Fibroblast of skin of right quadriceps (primary cell): ENCODE measurements around the gene THUMPD2.

ENCODE experiments used
- DNase-seq: peaks from one replicate; pipeline ENCODE4 v3.0.0-alpha.2; 2013

Gene THUMPD2

DNA sequence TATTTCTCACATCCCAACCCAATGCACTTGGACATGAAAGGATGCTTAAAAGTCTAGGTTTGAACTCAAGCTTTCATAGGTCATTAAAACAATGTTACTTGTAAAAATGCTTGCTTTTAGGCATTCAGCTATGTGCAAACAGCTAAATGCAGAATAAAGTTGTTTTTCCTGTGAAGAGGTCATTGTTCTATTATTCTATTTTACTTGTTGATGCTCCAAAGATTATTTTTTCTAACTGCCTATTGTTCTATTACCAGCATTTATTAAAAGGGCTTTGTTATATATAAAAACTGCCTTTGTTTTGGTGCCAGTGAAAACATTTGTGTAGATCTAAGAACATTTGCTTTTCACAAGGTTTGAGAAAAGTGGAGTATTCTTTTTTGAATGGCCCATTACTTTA lies 64.0 kb downstream of the THUMPD2 start:
- no peak for DNase-seq

DNA sequence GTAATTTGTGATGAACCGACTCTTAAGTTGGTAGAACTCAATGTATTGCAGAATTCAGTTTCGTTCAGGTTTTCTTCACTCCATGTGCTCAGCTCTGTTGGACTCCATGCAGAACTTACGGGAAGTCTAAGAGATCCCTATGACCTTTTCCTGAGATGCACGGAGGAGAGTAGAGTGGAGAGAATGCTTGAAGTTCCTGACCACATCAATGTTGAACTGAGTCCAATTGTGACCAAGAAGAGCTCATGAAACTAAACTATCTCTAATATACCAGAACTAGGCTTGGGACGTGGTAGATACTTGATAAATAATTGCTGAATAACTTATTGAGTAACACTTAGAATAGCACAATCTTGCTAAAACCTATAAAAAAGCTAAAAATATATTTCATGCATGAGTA lies 66.1 kb downstream of the THUMPD2 start:
- no peak for DNase-seq

DNA sequence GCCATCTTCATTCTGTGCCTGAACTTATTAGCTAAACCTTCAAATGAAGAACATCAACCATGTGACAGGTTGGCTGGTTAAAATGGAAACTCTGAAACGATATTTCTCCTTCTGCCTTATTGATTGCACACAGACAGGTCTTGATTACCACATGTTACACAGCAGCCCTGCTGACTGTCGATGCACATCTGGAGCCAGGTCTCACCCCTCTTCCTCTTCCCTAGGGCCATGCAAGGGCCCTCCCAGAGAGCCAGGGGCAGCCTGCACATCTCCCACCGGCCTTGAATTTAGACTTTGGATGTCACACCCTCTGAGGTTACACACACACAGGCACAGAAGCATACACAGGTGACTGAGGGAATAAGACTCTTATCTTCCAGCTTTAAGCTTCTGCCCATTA lies 68.3 kb downstream of the THUMPD2 start:
- no peak for DNase-seq

DNA sequence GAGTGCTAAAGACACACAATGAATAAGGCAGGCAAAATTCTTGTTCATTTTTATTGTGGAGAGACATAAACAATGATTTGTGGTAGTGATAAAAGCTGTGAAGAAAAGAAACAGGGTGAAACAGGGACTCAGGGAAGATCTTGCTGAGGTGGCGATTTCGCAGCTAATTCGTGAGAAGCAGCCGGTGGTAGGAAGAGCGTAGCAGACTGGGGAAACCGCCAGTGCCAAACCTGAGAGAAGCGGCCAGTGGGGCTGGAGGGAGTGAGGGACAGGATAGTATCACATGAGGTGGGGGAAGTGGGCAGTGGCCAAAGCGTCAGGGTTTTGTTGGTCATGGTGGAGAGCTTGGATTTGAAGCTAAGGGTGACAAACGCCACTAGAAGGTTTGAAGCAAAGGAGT lies 71.1 kb downstream of the THUMPD2 start:
- no peak for DNase-seq

DNA sequence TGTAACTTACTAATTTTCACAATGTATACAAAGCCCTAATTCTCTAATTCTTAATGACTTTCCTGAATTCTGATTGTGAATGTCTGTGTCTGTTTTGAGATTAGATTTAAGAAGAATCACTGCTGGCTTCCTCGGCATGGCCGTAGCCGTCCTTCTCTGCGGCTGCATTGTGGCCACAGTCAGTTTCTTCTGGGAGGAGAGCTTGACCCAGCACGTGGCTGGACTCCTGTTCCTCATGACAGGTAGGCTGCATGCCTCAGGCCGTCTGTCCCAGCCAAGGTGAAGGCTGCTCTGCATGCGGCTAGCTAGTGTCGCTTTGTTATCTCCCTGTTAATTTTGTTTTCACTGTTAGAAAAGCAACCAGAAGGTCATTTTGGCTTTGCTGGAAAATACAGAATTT lies 72.1 kb downstream of the THUMPD2 start:
- no peak for DNase-seq

DNA sequence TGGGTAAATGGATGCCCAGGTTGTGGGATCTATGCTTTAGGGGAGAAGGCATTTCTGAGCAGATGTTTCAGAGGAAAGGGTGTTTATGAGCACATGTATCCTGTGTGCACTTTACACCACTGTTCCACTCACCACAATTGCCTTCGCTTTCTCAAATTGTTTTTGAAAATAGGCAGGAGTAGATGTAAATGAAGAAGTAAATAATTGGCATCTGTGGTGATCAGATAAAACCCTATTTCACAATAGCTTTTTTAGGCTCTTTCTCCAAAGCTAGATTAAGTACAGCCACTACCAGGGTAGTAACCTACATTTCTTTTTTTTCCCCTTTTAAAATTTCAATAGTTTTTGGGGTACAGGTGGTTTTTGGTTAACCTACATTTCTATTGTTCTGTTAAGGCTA lies 72.7 kb downstream of the THUMPD2 start:
- DNase-seq = no peak

DNA sequence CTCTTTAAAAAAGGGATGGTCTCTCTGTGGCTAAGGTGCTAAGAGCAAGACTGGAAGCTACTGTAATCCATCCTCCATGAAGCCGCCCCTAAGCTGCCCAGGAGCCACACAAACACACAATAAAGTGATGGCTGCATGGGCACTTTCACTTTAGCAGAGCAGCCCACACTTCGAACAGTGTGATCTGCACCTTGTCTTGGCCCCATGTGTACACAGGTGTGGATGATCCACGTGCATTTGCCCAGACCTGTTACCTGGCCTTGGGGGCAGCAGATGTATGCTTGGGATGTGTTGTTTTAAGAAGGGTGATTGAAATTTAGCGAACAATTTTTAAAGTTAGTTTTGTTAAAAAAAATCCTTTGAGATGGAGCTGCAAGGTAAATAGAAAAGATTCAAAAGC lies 73.4 kb downstream of the THUMPD2 start:
- no peak for DNase-seq

DNA sequence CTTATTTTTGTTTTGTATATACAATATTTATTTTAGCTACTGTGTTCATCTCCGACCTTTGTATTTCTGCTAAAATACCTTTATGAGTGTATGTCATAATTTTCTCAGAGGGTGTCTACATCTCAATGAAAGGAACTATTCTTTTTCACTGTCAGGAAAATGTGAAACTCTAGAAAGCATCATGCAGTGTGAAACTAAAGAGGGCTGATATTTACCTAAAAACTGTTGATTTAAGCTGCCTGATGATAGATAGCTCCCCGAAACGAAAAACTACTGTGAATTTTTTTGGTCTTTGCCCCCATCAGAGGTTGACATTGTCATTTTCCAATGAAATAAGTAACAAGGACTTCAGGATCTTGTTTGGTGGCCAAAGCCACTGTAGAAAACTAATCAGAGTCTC lies 74.5 kb downstream of the THUMPD2 start:
- DNase-seq = no peak

DNA sequence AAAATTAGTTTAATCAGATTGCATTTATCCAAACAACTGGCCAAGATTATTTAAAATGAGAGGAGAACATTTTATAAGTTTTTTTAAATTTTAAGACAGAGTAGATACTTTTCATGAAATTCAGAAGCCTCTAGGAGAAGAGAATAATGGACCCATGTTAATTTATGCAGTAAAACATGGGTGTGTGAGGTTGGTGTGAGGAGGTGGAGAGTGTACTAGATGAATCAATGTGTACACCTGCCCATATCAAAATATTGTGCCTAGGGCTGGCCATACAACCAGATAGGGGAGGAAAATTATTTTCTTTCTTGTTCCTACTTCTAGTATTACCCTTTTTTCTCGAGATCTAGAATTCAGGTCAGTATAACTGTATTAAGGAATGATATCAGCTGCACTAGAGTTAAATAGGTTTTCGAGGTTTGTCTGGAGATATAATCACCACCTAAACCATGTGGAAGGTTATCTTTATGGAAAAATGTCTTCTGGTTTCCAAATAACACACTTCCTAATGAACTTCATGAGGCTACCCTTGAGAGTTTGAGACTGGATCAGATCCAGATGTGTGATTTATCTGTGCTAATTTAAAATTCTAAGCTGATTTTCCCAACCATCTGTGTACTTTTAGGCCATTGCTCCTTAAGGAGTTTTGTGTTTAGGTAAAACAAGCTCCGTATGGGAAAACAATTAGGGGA lies 75.7 kb downstream of the THUMPD2 start:
- no peak for DNase-seq

DNA sequence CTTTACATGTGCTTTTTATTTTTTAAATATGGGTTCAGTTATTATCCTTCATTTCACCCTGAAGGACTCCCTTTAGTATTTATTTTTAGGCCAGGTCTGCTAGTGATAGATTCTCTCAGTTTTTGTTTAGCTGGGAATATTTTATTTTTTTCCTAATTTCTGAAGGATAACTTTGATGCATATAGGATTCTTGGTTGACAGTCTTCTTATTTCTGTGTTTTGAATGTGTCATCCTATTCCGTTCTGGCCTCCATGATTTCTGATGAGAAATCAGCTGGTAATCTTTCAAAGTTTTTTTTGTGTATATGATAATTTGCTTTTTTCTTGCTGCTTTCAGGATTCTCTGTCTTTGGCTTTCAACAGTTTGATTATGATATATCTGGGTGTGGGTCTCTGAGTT lies 77.9 kb downstream of the THUMPD2 start:
- no peak for DNase-seq

DNA sequence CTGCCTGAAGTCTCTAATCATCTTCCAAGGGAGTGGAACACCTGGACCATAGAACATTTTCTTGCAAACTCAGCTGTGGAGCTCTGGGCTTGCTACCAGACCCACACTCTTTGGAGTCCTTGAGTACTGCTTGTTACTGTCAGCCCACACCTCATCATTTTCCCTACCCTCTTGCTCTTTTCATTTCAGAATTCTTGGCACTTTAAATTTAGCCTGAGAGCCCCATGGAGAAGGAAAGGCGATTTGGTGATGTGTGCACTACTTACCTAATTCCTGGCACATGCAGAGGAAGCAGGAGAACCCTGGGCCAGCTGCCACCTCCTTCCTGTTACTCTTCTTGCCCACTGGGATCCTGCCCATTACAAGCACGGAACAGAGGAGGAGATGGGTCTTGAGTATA lies 81.6 kb downstream of the THUMPD2 start:
- DNase-seq = no peak

DNA sequence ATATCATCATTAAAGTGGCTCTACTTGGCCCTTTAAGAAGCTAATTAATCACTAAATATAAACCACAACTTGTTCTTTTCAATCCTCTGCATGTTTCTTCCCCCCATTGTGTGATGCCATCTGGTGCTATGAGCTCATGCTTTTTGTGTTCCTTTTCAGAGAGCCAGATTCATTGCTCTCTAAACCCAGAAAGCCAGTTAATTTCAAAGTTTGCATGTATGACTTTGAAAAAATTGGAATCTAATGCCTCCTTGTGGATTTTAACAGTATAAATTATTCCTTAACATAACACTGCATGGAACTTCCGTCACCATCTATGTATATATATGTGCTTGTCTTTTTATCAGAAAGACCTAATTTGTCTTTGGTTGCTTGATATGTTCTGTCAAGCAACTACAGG lies 82.2 kb downstream of the THUMPD2 start:
- peak; percentile 70 for DNase-seq

DNA sequence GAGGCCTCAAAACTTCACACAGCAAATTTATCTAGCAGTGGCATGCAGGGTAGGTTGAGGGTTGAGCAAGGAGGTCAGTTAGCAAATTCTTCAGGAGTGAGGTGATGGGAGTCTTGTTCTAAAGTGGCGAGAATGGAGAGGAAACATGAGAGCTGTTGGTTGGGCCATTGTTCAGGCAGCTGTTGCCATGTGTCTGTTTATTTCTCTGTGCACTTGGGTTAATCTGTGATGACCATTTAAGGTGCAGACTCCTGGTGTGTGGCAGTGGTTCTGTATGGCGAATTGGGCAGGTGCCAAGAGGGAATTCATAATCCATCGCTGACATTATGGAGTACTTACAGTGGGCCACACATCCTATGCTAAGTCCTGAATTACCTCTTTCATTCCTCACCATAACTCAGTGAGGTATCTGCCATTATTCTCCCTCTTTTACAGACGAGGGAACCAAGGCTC lies 82.9 kb downstream of the THUMPD2 start:
- DNase-seq = peak; percentile 63

DNA sequence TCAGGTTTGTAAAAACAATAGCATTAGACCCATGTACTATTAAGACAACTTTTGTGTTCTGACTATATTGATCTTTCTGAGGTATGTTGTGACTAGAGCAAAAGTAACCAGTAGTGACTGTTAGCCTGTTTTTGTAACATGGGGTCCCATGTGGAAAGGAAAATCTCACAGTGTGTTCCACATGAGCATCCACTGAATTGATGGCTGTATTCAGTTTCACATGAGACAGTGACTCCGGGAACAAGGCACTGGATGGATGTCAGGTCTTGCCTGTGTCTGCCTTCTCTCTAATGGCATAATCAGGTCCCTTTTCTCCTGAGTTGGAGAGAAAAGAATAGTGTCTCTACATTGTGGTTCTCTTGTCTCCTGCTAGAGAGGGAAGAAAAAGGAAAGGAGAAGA lies 85.8 kb downstream of the THUMPD2 start:
- no peak for DNase-seq

DNA sequence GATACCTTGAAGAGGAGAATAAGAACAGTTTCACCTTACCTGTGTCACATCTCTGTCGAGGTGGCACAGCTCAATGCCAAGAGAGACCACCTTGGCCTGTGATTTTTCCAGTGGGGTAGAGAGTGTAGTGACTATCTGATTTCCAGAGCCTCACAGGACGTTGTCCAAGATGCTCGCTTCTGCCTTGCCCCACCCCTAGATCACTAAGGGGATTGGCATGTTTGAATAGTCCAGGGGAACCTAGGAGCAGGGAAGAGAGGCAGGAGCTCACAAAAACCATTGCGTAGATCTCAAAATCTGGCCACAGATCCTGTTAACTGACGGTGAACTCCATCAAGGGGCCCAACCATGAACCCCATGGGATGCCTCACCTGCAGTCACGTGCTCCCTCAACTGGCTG lies 89.2 kb downstream of the THUMPD2 start:
- no peak for DNase-seq

DNA sequence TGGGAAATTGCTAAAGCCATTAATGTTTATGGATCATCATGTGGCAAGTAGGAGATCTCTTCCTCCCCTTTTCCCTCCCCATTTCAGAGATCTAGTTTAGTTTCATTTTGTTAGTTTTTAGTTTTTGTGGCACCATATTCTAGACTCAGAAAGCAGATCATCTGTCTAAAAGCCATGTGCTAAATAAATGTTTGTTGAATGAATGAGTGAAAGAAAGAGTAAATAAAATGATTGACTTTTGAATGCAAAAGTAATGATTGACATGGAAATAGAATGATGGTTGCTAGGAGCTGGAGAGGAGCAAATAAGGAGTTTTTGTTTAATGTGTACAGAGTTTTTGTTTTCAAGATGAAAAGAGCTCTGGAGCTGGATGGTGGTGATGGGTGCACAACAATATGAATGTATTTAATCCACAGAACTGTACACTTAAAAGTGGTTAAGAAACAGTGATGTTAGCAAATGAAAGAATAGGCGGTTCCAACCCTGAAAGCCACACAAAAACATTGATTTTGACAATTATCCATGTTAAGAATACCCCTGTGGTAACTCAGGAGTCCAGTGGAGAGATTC lies 89.7 kb downstream of the THUMPD2 start:
- no peak for DNase-seq

DNA sequence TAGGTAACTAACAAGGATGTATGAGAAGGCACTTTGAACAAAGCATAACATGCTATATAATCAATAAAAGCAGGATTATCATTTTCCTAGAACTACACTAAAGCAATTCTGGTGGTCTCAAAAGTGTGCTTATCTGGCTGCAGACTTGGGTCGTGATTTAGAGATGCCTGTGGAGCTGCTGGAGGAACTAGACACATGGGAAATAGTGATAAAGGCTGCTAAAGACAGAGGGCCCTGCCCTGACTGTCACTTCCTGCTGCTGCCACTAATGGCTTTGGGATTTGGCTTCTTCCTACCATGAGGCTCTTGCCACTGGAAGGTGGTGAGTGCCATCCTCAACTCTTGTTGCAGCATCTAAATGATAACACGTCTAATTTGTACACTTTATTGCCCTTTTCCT lies 90.9 kb downstream of the THUMPD2 start:
- DNase-seq = no peak

DNA sequence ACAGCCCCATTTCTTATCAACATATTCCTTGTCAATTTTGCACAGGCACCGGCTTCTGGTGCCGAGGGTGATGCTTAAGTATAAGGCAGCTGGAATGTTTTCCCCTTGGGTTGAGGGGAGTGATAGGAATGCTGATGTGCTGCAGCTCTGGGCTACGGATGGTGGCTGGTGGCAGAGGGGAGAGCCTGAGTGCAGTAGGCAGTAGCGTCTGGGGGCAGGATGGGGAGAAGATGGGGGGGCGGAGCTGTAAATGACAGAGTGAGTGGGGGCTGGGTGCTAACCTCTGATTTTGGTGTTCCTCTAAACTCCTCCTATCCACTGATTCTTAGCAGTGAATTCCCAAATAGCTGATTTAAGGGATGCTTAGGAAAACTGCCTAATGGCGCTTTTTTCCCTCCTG lies 92.6 kb downstream of the THUMPD2 start:
- no peak for DNase-seq
